GM19397 (cell line): ENCODE measurements around the gene KRT86.
"Not testable (repeated sequence)": the region's sequence is repeated elsewhere in the genome, so short reads cannot be mapped to it uniquely, and the experiment has no call there.

ENCODE experiments used
- ATAC-seq: cut with Tn5 transposase; IDR thresholded peaks from one replicate; pipeline ENCODE4 v1.9.1; 2021; ENCODE audit warnings: mild to moderate bottlenecking, moderate library complexity; ENCODE audit not compliant: unreplicated experiment

The KRT86 gene

GRCh38 chr12:52333321-52333720 lies 58.9 kb downstream of the KRT86 start:
- no peak for ATAC-seq

DNA sequence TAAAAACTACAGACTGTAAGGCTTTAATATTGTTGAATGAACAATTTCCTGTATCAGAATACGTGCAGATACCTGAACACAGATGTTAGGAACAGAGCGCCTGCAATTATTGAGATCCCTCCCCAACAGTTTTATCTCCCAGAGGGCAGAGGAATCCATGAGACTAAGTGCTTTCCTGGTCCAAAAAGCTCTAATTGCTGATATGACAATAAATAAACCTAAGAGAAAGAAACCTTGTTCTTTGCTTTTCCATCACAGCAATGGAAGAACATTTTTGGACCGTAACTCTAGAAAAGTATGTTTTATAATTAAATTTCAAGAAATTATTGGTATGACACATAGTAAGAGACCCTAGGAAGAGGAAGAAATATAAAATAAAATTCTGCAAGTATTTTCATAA lies 59.7 kb downstream of the KRT86 start:
- ATAC-seq: no peak

GRCh38 chr12:52335598-52336262 lies 61.3 kb downstream of the KRT86 start:
- ATAC-seq: no peak

DNA sequence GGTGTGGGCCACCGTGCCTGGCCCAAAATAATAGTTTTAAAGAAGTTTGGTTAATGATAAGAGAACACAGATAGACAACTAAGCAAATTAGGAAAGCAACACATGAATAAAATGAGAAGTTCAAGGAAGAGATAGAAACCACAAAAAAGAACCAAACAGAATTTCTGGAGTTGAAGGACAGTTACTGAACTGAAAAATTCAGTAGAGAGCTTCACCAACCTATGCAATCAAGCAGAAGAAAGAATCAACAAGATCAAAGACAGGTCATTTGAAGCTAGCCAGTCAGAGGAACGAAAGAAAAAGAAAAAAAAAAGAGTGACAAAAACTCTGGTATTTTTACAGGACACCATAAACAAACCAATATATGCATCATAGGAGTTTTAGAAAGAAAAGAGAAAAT lies 62.2 kb downstream of the KRT86 start:
- ATAC-seq: no peak

GRCh38 chr12:52337054-52337453 lies 62.6 kb downstream of the KRT86 start:
- no peak for ATAC-seq

- ATAC-seq: no peak
Observed at GRCh38 chr12:52338241-52338960, 64.0 kb downstream of the KRT86 start.

DNA sequence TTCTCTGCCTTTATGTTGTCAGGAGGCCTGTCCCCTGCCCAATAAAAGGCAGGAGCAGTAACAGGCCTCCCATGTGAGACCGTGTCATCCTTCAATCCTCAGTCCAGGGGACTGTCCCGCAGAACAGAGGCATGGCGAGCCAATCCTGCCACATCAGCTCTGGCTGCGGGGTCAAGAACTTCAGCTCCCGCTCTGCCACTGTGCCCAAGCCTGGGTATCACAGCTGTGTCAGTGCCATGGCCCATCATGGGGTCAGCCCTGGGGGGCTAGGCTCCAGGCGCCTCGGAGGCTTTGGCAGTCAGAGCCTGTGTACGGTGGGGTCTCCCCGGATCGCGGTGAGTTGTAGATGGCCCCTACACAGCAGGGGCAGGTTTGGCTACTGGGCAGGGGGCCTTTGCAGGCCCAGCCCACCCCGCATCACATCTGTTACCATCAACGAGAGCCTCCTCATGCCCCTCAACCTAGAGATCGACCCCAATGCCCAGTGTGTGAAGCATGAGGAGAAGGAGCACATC lies 66.7 kb downstream of the KRT86 start:
- no peak for ATAC-seq

DNA sequence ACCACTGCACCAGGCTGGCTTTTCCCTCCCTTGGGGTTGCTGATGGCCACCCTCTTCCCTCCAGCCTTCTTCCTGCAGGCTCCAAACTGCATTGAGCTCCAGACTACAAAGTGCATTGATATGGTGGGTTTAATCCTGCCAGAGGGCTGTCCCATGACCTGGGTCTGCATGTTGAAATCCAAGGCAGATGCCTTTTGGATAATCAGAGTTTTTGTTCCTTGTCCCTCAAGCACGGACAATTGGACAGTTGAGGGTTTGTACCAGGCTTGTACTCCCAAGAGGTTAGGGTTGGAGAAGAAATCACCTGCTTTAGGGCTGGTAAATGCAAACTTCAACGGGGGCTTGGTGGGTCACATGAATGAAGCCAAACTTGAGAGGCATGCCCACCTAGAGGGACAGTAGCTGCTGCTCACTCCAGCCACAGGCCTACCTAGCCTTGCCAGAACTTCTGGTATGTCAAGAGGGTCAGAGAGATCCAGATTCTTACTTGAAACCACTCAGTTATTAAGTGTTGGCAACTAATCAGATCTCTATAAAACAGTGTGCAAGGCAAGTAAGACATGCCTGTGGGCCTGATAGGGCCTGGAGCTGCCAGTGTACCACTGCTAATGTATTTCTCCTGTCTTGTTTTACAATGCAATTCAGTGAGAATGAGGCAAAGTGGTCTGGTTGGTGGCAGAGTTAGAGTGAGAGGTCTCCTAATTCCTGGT lies 68.5 kb downstream of the KRT86 start:
- ATAC-seq: no peak

DNA sequence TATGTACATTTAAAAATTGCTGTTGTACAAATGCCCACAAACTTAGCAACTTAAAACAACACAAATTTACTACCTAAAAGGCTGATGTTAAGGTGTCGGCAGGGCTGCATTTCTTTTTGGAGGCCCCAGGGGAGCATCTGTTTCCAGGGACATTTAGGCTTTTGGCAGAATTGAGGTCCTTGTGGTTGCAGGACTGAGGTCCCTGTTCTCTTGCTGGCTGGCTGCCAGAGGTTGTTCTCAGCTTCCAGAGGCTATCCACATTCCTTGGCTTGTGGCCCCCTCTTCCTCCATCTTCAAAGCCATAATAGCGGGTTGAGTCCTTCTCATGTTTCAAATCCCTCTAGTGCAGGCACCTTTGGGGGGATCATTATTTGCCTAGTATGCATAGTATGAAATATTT lies 69.1 kb downstream of the KRT86 start:
- no peak for ATAC-seq

GRCh38 chr12:52344111-52344510 lies 69.7 kb downstream of the KRT86 start:
- ATAC-seq: no peak

DNA sequence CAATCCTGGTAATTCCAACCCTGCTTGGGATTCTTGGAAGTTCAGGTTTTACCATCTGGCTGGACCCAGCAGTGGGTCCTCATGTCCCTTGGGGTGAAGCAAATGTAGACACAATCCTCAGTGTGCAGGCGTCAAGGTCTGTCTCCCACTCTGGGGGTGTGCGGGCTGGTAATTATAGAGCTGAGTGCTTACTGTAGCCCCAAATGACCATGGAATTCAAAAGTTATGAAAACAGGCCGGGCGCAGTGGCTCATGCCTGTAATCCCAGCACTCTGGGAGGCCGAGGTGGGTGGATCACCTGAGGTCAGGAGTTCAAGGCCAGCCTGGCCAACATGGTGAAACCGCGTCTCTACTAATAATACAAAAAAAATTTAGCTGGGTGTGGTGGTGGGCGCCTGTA lies 70.6 kb downstream of the KRT86 start:
- ATAC-seq: not testable (repeated sequence)

GRCh38 chr12:52346593-52346992 lies 72.1 kb downstream of the KRT86 start:
- ATAC-seq: no peak

DNA sequence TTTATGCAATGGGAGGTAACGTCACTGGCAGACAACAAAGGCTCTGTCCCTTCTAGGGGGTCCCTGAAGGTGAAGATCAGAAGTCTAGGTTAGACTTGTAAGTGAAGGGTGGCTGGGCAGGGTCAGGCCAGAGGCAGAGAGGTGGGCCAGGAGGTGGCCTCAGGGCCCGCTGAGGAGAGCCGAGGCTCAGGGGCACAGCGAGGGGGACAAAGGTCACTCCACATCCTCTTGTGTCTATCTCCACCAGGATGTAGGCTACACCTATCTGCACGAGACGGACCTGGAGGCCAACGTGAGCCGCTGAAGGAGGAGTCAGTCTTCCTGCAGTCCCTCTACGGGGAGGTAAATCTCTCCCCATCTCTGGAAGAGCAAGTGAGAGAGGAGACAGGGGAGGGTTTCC lies 72.6 kb downstream of the KRT86 start:
- ATAC-seq: no peak

- no peak for ATAC-seq
Observed at GRCh38 chr12:52347551-52348510, 73.4 kb downstream of the KRT86 start.

DNA sequence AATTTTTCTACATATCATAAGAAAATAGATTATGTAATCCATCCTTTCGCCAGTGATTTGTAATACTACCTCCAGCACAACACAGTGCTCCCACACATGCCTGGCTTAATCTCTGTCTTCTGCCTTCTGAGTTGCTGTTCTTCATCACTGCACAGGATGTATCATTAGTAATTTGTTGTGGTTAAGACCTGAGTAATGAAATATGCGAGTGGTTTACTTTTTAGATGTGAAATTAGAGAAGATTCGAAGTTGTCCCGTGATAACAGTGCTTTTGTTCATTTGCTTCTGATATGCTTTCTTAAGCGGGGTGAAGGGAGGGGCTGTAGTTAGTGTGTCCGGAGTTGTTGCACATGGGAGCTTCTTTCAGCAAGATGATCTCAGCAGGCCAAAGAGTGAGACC lies 74.8 kb downstream of the KRT86 start:
- ATAC-seq: no peak

GRCh38 chr12:52350021-52350620 lies 75.7 kb downstream of the KRT86 start:
- no peak for ATAC-seq

DNA sequence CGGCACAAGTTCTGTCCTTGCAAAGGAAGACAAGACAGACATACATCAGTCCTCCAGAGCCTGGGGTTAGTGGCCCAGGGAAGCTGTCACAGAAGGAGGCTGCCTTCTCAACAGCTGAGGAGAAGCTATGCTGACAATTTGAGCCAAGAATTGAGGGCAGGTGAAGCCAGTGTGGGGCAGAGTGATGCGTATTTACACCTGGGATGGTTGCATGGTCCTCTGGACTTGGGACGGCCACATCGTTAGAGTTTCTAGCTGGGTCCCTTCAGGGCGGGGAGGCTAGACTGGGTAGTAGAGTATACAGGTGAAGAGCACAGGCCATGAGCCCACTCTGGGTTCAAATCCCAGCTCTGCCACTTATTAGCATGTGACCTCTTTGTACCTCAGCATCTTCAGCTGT lies 76.3 kb downstream of the KRT86 start:
- no peak for ATAC-seq

GRCh38 chr12:52351196-52352059 lies 77.0 kb downstream of the KRT86 start:
- ATAC-seq: no peak

DNA sequence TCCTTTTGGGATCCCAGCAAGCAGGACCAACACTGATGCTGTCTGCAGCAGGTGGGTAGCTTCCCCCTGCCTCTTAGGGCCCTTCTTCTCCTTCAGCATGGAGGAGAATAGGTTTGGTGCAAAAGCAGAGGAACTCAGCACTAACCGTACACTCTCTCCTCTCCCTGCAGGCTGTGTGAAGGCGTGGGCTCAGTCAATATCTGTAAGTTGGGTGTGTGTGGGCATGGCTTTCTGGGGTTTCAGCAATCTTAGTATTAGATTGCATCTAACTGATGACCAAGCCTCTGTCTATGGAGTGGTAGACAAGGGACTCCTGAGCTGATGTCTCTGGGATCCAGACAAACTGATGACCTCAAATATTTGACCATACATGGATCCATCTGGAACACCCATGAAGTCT lies 78.5 kb downstream of the KRT86 start:
- ATAC-seq: no peak
